Karpas-422 (cell line): ENCODE results near the gene ZDBF2. TPM values are rescaled to one million over a fixed set of nuclear protein-coding genes. Genes with fewer than 3 reads are reported as not detected.

Experiments
- DNase-seq: peaks from one replicate; pipeline ENCODE4 v3.0.0-alpha.2; 2015
- H2AFZ ChIP-seq: fragments of 200-600 bp; sonication (generic); 2 replicates; pipeline ENCODE4 v1.6.1; 2014; ENCODE audit warnings: antibody characterized with exemption, low read length, mixed read lengths
- H3K27ac ChIP-seq: fragments of 200-600 bp; sonication (generic); 2 replicates; pipeline ENCODE4 v1.5.1; 2014; ENCODE audit warnings: mild to moderate bottlenecking, low read length, moderate library complexity
- H3K27me3 ChIP-seq: fragments of 200-600 bp; sonication (generic); 2 replicates; pipeline ENCODE4 v1.6.1; 2014; ENCODE audit warnings: low read length, mixed read lengths
- H3K36me3 ChIP-seq: fragments of 200-600 bp; sonication (generic); 2 replicates; pipeline ENCODE4 v1.6.1; 2014; ENCODE audit warnings: low read length, mixed read lengths; ENCODE audit not compliant: insufficient read depth
- H3K4me1 ChIP-seq: fragments of 200-600 bp; sonication (generic); 2 replicates; pipeline ENCODE4 v1.6.1; 2014; ENCODE audit warnings: mild to moderate bottlenecking, low read length, mixed read lengths
- H3K4me2 ChIP-seq: fragments of 200-600 bp; sonication (generic); 2 replicates; pipeline ENCODE4 v1.6.1; 2014; ENCODE audit warnings: low read length, low read depth, mild to moderate bottlenecking; ENCODE audit not compliant: poor library complexity, severe bottlenecking
- H3K4me3 ChIP-seq: fragments of 200-600 bp; sonication (generic); 2 replicates; pipeline ENCODE4 v1.5.1; 2014; ENCODE audit warnings: mild to moderate bottlenecking, antibody characterized with exemption, low read length, mixed read lengths
- H3K79me2 ChIP-seq: fragments of 200-600 bp; sonication (generic); 2 replicates; pipeline ENCODE4 v1.6.1; 2014; ENCODE audit warnings: mild to moderate bottlenecking, low read length, mixed read lengths
- H3K9ac ChIP-seq: fragments of 200-600 bp; sonication (generic); 2 replicates; pipeline ENCODE4 v1.6.0; 2014; ENCODE audit warnings: low read length
- H3K9me2 ChIP-seq: fragments of 200-600 bp; sonication (generic), shearing (Covaris generic); replicated peaks from 2 replicates; pipeline ENCODE4 v1.6.0; 2014; ENCODE audit warnings: mild to moderate bottlenecking, low read length, moderate library complexity; ENCODE audit not compliant: insufficient read depth
- H3K9me3 ChIP-seq: fragments of 300-700, 200-600 bp; sonication (generic); 2 replicates; pipeline ENCODE4 v1.6.1; 2014; ENCODE audit warnings: low read length, mixed read lengths
- H4K20me1 ChIP-seq: fragments of 200-600 bp; sonication (generic); 2 replicates; pipeline ENCODE4 v1.6.1; 2014; ENCODE audit warnings: mild to moderate bottlenecking, antibody characterized with exemption, low read length, low read depth; ENCODE audit not compliant: insufficient read depth
- total RNA-seq: library from RNA; depleted of rRNA; stranded (reverse); fragments of >200 nt; shearing (Covaris generic); gene quantifications from 2 replicates; pipeline ENCODE4 v1.2.3, GENCODE V29; 2014; ENCODE audit warnings: low replicate concordance

Gene ZDBF2
- total RNA-seq, 1 experiment from 2014 or later, result 2.5 TPM

GRCh38 chr2:206239157-206239556 is 35.3 kb upstream of the ZDBF2 start:
- no peak for DNase-seq
- H3K27me3 ChIP-seq, result no peaks in the 10 kb centered on the region
- H3K79me2 ChIP-seq, result no peaks in the 10 kb centered on the region
- H3K36me3 ChIP-seq, result no peaks in the 10 kb centered on the region
- H3K27ac ChIP-seq, result no peak overlapping the region
- H3K9me3 ChIP-seq, result no peaks in the 10 kb centered on the region
- no peak overlapping the region for H3K4me3 ChIP-seq
- H3K4me1 ChIP-seq, result peaks cover under 1% of the 10 kb centered on the region; the same call in 1 of the 2 replicates
- H3K4me2 ChIP-seq, result no peak overlapping the region
- no peaks in the 10 kb centered on the region for H3K9me2 ChIP-seq
- no peak overlapping the region for H3K9ac ChIP-seq
- no peaks in the 10 kb centered on the region for H4K20me1 ChIP-seq
- no peak overlapping the region for H2AFZ ChIP-seq

- Histone ChIP-seq H3K27me3 (no peaks in the 10 kb centered on the region), H3K9me3 (no peaks in the 10 kb centered on the region)
- no peak for DNase-seq
Measured at GRCh38 chr2:206240327-206240726, 34.1 kb upstream of the ZDBF2 start.

GRCh38 chr2:206241736-206242135 is 32.7 kb upstream of the ZDBF2 start:
- Histone ChIP-seq H3K79me2 (no peaks in the 10 kb centered on the region), H3K4me1 (peaks cover 24% of the 10 kb centered on the region), H2AFZ (no peak overlapping the region), H3K36me3 (no peaks in the 10 kb centered on the region), H3K27me3 (no peaks in the 10 kb centered on the region), H4K20me1 (no peaks in the 10 kb centered on the region), H3K9me3 (no peaks in the 10 kb centered on the region), H3K27ac (no peak overlapping the region), H3K9me2 (no peaks in the 10 kb centered on the region), H3K4me3 (no peak overlapping the region), H3K4me2 (no peak overlapping the region), H3K9ac (no peak overlapping the region)
- no peak for DNase-seq

More at GRCh38 chr2:206240327-206240726, 34.1 kb upstream of the ZDBF2 start:
- Histone ChIP-seq H3K4me1 (peaks cover 11% of the 10 kb centered on the region), H3K79me2 (no peaks in the 10 kb centered on the region), H3K27ac (no peak overlapping the region), H4K20me1 (no peaks in the 10 kb centered on the region), H3K9me2 (no peaks in the 10 kb centered on the region), H3K4me2 (no peak overlapping the region), H3K4me3 (no peak overlapping the region), H2AFZ (no peak overlapping the region), H3K9ac (no peak overlapping the region), H3K36me3 (no peaks in the 10 kb centered on the region)

- Histone ChIP-seq H4K20me1 (no peaks in the 10 kb centered on the region), H3K4me3 (peak overlapping the region; percentile 25; the same call in 1 of the 2 replicates), H3K9me2 (no peaks in the 10 kb centered on the region), H3K9ac (peak overlapping the region; percentile 32; the same call in 1 of the 2 replicates), H2AFZ (peak overlapping the region; percentile 64; the same call in 1 of the 2 replicates), H3K4me2 (peak overlapping the region; percentile 61), H3K9me3 (no peaks in the 10 kb centered on the region), H3K79me2 (no peaks in the 10 kb centered on the region), H3K36me3 (no peaks in the 10 kb centered on the region), H3K27ac (peak overlapping the region; percentile 99), H3K4me1 (peaks cover 24% of the 10 kb centered on the region), H3K27me3 (no peaks in the 10 kb centered on the region)
- DNase-seq, result peak; percentile 68
Measured at GRCh38 chr2:206245265-206245672, 29.2 kb upstream of the ZDBF2 start.

- DNase-seq, result peak; percentile 44
- no peak overlapping the region for H3K27ac ChIP-seq
- H3K9ac ChIP-seq, result no peak overlapping the region
- H4K20me1 ChIP-seq, result no peaks in the 10 kb centered on the region
- peak overlapping the region; percentile 32 for H3K4me2 ChIP-seq
- H3K9me3 ChIP-seq, result no peaks in the 10 kb centered on the region
- no peaks in the 10 kb centered on the region for H3K27me3 ChIP-seq
- no peak overlapping the region for H2AFZ ChIP-seq
- no peaks in the 10 kb centered on the region for H3K36me3 ChIP-seq
- no peaks in the 10 kb centered on the region for H3K79me2 ChIP-seq
- no peaks in the 10 kb centered on the region for H3K9me2 ChIP-seq
- H3K4me3 ChIP-seq, result 0 out of 2 replicates have a peak overlapping the region, but pooled peaks have one; percentile 11
- peaks cover 14% of the 10 kb centered on the region for H3K4me1 ChIP-seq
Measured at GRCh38 chr2:206250041-206250897, 24.2 kb upstream of the ZDBF2 start.

GRCh38 chr2:206253125-206253776 is 21.2 kb upstream of the ZDBF2 start:
- Histone ChIP-seq H3K9me3 (no peaks in the 10 kb centered on the region), H3K4me3 (no peak overlapping the region), H2AFZ (no peak overlapping the region), H3K9ac (no peak overlapping the region), H3K27ac (no peak overlapping the region), H3K9me2 (no peaks in the 10 kb centered on the region), H3K27me3 (no peaks in the 10 kb centered on the region), H3K36me3 (no peaks in the 10 kb centered on the region), H3K4me1 (no peaks in the 10 kb centered on the region), H4K20me1 (no peaks in the 10 kb centered on the region), H3K4me2 (no peak overlapping the region), H3K79me2 (no peaks in the 10 kb centered on the region)
- no peak for DNase-seq

GRCh38 chr2:206253777-206254166 is 20.7 kb upstream of the ZDBF2 start:
- no peak overlapping the region for H2AFZ ChIP-seq
- no peaks in the 10 kb centered on the region for H3K36me3 ChIP-seq
- H3K79me2 ChIP-seq, result no peaks in the 10 kb centered on the region
- H3K9me2 ChIP-seq, result no peaks in the 10 kb centered on the region
- H3K4me2 ChIP-seq, result no peak overlapping the region
- H3K9ac ChIP-seq, result no peak overlapping the region
- H3K27me3 ChIP-seq, result no peaks in the 10 kb centered on the region
- no peaks in the 10 kb centered on the region for H3K9me3 ChIP-seq
- no peaks in the 10 kb centered on the region for H3K4me1 ChIP-seq
- H4K20me1 ChIP-seq, result no peaks in the 10 kb centered on the region
- no peak overlapping the region for H3K4me3 ChIP-seq
- H3K27ac ChIP-seq, result no peak overlapping the region
- no peak for DNase-seq

- Histone ChIP-seq H3K27ac (no peak overlapping the region), H3K9me3 (no peaks in the 10 kb centered on the region), H3K36me3 (no peaks in the 10 kb centered on the region), H2AFZ (no peak overlapping the region), H3K4me3 (no peak overlapping the region), H3K4me2 (no peak overlapping the region), H4K20me1 (no peaks in the 10 kb centered on the region), H3K27me3 (no peaks in the 10 kb centered on the region), H3K9me2 (no peaks in the 10 kb centered on the region), H3K4me1 (peaks cover 4% of the 10 kb centered on the region; the same call in 1 of the 2 replicates), H3K9ac (no peak overlapping the region), H3K79me2 (no peaks in the 10 kb centered on the region)
- no peak for DNase-seq
Measured at GRCh38 chr2:206255003-206255402, 19.5 kb upstream of the ZDBF2 start.
